ENCODE measurements around the gene TMED10.

- TF ChIP-seq CTCF (IDR thresholded peaks at IDR 0.05; ENCODE audit: low read depth, low read length): no peak
- TF ChIP-seq EZH2phosphoT487 (IDR thresholded peaks at IDR 0.05; ENCODE audit: low read depth): no peak
Observed at GRCh38 chr14:75096959-75097358, 79.5 kb downstream of the TMED10 start.

All from OCI-LY3 (cell line).